ENCODE data around the gene OSBPL6.
"Not testable (repeated sequence)": the region's sequence is repeated elsewhere in the genome, so short reads cannot be mapped to it uniquely, and the experiment has no call there.

The OSBPL6 gene

DNA sequence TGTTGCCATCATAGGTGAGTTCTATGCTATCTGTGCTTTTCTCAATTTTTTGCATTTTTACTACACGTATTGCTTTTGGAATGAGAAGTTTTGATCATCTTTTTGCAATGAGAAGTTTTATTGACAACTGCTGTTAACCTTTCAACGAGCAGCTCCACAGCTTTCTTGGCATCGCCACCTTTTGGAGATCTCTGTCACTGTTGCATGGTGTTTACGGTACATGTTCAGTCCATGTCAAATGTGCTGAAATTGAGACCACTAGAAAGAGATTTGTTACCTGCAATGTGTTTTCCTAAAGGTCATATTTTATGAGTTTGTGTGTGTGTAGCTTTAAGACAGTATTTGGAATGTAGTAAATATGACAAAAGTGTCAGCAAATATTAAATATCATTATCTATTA lies 120.8 kb downstream of the OSBPL6 start:
- no peak for DNase-seq

DNA sequence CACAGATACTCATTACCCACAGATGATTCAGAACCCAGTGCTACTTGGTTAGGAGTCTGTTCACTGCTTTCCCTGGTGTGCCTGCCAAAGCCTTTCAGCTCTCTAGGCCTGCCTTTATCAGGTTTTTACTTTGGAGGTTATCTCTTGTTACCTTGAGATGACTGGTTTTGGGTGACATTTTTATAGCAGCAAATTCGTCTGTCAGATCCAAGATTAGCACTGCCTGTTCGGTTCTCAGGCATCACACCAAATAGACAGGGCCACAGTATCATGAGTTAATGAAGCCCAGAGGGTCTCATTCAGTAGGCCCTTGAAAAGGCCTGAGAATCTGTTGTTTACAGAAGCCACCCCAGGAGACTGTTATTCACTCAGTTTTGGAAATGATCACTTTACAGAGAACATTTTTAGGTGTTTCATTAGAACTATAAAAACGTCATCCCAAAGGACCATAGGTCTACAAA lies 121.2 kb downstream of the OSBPL6 start:
- no peak for DNase-seq

DNA sequence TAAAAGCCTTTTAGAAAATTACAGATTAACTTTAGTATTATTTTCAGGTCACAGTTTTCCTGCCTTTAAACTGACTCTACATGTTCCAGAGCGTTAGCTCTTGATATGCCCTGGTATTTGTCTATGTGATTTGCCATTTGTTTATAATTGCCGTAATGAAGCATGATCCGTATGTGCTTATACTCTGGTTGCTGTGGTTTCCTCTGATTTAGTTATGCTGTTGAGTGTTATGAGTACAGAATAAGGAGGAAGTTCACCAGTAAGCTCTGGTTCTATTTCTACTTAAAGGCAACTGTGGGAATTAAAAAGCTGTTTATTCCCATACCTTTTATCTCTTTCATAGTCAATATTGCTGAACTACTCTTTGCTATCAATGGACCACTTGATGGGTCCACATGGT lies 123.5 kb downstream of the OSBPL6 start:
- DNase-seq: no peak

DNA sequence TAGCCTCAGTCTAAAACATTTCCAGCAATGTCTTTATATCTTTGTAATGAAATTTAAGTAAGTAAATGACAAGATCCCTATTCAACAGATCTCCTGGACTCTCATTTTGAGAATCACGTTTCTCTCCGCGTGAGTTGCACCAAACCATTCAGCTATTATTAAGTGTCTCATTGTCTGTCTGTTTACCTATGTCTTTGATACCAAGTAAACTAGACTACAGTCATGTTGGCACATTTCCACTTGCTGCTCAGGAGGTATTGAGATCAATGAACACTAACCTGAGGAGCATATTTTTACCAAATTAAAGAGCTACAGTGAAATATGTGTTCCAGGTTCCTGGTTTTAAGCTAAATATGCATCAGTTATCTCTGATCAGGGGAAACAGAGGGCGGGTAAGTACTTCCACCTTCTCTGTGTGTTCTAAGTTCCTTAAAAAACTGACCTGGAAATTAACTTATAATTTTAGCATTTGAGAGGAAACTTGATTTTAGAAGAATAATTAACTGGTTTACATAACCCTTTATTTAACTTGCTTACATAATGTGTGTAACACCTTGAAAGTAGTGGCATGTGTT lies 125.8 kb downstream of the OSBPL6 start:
- DNase-seq: no peak

DNA sequence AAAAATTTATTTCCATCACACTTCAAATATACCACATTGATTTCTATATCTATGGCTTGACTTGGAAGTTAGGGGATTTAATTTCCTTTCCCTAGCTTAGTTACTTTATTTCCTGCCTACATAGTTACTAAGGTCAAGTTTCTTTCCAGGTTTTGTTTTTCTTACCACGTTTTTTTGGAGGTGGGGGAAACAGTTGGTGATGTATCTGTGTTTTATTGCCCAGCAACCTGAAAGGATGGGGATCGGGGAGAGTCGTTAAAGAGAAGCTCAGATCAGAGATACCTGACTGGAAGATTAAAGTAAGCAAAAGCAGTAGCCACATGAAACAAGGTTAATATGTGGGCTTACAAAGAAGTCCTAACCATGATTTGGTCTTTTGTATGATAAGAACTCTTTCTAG lies 127.8 kb downstream of the OSBPL6 start:
- DNase-seq: no peak

DNA sequence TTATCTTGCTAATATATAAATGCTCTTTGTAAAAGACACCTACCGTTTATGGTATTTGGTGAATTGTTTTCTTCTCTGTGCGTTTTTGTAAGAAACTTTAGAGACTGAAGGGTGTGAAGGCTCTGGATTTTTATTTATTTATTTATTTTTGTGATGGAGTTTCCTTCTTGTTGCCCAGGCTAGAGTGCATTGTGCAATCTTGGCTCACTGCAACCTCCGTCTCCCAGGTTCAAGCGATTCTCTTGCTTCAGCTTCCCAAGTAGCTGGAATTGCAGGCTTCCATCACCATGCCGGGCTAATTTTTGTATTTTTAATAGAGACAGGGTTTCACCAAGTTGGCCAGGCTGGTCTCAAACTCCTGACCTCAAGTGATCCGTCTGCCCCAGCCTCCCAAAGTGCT lies 129.0 kb downstream of the OSBPL6 start:
- DNase-seq: not testable (repeated sequence)

DNA sequence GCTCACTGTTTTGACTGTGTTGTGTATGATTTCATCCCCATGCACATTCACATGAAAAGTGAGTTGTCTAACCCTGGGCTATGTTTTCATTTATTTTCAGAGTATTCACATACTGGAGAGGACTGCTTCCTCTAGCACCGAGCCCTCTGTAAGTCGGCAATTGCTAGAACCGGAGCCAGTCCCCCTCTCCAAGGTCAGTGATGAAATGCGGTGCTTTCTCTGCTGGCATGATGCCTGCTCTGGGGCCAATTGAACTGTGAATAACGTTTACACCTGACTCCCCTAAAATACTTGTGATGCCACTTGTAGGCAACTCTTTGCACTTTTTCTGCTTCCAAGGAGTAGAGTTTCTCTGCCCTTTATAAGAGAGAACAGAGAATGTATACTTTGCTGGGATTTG lies 129.8 kb downstream of the OSBPL6 start:
- DNase-seq: no peak

DNA sequence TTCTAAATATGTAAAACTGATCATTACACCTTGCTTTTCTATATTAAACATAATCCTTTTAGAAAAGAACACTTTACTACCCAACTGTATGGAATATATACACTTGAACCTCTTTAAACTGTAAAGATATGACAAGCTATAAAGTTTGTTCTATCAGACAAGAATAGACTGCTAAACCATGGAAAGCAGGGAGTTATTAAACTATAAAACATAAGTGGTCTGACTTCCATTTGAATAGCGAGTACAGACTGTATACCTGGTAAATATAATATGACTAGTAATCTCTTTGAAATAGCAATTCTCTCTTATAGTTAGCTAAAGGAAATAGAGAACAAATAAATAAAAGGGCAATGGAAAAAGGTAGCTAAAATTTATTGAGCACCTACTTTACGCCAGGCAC lies 131.0 kb downstream of the OSBPL6 start:
- DNase-seq: no peak

DNA sequence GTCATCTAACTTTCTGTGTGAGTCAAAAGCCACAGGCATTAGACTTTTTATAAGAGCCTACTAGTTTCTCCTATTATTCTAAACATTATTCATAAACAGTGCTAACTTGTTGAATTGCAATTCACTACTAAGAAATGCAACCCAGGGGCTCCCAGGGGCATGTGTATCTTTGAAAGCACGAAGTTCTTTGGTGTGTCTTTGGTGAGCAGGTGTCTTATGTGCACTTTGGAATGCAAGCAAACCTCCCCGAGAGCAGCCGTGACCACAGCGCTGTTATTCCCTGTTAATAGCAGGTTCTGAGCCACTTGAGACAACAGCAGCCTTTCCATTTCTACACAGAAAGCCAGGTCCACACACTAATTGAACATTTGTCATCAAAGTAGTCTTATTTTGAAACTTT lies 133.2 kb downstream of the OSBPL6 start:
- DNase-seq: no peak

DNA sequence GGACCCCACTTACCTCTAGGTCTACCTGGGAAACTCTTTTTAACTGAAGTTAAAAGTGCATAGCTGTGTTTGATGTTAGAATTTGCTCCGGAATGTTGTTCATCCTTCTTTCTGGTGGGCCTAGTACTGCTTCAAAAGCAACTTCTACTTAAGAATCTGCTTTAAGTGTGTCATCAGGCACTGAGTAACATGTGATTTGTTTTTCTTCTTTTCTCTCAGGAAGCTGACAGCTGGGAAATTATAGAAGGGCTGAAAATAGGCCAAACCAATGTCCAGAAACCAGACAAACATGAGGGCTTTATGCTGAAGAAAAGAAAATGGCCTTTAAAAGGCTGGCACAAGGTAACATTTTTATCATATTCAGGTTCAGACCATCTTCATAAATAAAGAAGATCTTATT lies 133.7 kb downstream of the OSBPL6 start:
- DNase-seq: no peak

DNA sequence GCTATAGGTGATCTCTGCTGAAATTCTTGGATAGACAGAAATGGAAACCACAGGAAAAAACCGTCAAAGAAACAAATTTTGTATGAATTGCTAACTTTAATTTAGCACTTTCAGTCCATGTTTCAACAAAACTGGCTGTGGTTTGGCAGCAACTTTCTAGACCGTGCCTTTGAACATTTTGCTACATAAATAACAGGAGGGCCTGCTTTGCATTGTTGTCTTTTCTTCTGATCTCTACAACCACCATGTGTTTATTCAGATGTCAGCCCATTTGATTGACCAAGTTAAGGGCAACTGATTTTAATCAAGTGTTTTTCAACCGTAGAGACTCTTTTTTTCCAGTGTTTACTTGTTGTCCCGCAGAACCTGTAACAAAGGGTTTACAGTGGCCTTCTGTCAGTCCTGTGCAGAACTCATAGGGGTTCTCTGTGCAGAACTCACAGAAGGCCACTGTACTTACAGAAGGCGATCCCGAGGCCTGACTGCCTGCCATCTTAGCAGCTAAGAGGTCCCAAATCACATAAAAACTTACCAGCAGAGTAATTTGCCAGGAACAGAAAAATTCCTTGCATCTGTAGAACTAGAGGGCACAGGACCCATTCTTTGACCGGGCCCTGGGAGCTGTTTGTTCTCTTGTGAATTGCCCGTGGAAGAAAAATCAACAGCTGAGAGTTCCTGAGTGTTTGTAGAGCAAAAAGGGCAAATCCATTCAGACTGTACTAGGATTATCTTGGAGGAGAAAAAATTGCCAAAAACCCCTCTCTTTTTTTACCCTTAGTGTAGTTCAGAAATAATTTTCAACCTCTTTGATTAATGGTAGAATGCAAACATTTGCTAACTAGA lies 136.1 kb downstream of the OSBPL6 start:
- no peak for DNase-seq

DNA sequence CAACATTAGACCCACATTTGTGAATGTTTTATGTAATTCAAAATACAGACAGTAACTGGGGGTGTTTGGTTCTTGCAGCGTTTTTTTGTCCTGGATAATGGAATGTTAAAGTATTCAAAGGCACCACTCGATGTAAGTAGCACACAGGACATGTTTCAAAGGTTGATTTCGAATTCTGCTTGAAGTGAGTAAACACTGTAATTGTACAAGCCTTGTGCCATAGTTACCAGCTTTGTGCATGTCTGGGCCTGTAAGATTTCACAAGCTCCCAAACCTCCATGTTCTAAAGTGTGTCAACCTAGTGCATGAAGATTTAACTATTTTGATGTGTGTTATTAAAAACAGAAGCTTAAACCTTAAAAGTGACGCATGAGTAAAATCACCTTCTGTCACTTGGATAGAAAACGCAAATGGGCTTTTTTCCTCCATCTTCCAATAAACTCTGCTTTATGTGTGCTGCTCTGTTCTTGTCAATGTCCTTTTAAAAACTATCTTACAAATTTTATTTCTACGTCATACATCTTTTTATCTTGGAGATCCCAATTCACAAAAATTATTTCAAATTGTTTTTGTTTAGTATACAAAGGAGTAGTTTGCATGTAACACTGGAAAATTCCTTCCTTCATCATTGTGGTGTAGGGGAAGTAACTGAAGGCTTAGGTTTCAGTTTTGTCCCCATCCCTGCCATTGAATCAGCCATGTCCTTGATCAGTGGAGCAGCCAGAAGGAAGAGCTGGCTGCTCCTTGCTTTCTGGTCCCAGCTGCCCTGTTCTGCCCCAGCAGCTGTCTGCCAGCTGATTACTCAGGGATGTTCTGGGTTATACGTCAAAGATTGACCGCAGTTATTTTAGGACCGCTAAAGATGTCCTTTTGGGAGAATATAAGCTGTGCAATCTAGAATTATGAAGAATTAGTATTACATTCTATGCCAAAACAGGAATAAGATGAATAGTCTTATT lies 137.4 kb downstream of the OSBPL6 start:
- no peak for DNase-seq

DNA sequence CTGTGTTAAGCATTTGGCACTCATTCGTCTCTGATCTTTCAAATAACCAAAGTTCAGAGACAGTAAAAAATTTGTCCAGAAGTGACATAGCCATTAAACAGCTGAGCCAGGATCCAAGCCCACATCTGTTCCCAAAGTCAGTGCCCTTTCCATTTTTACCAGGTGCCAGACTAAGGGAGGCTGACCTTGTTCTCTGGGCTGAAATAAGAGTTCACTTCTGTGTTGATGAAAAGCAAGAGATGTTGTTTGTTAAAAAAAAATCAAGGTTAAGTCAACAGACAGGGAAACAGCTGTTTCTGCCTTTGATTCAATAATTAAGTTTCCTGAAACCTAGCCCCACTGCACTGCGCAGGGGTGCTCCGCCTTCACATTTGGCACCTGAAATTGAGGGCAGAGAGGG lies 139.5 kb downstream of the OSBPL6 start:
- DNase-seq: no peak

DNA sequence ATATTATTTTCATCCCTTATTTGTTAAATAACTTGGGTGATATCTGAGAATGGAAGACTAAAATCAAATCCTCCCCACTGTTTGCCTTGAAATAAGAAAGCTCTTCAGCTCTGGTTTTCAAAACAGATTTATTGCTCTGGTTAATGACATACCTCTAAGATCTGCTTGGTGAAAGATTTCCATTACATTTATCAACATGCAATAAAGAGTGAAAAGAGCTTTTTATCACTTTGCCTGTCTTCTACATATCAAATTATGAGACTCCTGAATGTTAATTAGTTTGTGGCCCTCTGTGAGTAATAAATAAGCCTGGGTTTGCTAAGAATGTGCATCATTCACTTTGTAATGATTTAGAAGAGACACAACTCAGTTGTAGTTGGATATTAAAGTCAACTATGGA lies 140.9 kb downstream of the OSBPL6 start:
- no peak for DNase-seq

DNA sequence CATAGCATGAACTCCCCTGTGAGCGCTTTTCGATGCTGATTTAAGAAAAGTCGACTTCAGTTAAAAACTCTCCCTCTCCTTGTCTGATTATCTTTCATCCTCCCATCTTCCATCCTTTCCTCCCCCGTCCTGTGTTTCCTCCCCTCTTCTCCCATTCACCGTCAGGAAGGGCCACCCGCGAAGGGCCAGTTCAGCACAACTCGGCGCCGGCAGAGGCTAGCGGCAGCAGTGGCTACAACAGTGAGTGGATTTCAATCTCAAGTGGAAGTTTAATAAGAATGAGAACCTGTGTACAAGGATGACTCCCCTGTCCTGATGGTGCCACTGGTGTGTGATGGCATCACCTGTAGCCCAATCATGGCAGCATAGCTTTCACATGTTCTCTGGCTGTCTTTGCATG lies 149.8 kb downstream of the OSBPL6 start:
- DNase-seq: no peak

DNA sequence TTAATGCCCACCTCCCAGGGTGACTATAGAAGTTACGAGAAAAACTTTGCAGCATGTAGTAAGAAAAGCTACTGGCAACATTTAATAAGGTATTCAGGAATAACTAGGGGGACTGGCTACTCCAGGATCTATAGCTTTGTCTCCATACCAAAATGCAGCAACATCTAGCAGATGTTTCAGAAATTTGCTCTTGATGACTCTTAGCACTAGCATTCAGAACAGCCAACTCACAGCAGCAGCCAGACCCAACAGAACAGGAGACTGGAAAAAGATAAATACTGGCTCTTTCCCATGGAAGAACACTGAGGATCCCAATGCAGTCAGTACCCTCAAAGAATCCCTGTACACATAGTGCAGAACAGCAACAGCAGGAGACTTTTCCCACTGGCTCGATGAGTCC lies 151.6 kb downstream of the OSBPL6 start:
- DNase-seq: no peak

DNA sequence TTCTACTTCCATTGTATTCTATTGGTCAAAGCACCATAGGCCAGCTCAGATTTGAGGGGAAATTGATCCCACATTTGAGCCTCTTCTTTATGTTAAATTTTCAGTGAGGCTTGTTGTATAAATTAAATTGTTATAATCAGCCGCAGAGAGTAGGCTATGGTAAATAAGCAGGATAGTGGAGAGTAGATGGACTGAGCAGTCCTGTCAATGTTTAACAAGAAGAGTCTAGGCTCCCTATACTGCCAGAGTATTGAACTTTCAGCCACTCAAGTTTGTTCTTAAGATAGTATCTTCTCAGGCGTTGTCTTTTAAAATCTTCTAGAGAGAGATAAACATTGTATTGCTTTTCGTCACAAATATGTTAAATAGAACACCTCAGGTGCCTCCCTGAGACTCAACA lies 155.7 kb downstream of the OSBPL6 start:
- no peak for DNase-seq

DNA sequence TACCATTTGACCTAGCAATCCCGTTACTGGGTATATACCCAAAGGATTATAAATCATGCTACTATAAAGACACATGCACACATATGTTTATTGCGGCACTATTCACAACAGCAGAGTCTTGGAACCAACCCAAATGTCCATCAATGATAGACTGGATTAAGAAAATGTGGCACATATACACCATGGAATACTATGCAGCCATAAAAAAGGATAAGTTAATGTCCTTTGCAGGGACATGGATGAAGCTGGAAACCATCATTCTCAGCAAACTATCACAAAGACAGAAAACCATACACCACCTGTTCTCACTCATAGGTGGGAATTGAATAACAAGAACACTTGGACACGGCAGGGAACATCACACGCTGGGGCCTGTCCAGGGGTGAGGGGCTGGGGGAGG lies 163.4 kb downstream of the OSBPL6 start:
- not testable (repeated sequence) for DNase-seq

DNA sequence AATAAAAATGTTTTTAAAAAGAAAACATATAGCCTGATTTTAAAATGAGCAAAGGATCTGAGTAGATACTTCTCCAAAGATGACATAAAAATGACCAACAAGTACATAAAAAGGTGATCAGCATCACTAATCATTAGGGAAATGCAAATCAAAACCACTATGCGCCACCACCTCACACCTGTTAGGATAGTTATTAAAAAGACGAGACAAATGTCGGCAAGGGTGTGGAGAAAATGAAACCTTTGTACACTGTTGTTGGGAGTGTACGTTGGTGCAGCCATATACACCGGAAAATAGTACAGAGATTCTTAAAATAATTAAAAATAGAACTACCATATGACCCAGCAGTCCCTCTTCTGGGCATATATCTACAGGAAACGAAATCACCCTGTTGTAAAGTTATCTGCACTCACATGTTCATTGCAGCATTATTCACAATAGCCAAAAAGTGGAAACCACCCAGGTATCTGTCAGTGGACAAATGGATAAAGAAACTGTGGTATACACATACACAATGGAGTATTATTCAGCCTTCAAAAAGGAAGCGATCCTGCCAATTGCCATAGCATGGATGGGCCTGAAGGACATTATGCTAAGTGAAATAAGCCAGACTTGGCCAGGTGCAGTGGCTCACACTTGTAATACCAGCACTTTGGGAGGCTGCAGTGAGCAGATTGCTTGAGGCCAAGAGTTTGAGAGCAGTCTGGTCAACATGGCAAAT lies 165.0 kb downstream of the OSBPL6 start:
- DNase-seq: no peak

DNA sequence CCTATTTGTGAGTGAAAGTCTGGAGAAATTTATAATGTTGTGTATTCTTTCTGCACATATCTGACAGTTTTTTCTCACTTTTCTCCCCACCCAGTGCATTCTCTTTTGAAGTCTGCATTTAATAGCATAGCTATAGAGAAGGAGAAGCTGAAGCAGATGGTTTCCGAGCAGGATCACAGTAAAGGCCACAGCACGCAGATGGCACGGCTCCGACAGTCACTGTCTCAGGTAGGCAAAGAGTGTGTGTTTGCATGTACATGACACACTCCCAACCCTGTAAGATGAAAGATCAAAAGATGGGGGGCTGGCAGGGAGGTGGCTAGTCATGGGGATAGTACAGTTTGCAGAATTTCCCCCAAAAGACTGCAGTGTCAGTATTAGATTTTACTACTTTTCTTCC lies 167.3 kb downstream of the OSBPL6 start:
- no peak for DNase-seq

DNA sequence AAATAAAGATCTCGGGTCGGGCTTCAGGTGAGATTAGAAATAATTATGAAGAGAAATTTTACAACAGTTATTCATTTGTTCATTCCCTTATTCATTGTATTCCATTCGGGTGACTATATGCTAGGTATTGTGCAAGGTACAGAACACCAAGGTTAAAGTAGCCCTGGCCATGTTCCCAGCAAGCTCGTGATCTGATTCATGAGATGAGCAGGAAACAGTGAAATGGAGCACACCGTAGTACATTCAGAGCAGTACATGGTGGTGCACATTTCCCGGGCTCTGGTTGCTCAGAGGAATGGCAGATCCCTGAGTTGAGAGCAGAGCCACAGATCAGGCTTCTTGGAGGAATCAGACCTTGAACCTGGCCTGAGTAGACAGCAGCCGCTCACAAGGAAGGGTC lies 168.9 kb downstream of the OSBPL6 start:
- DNase-seq: no peak

DNA sequence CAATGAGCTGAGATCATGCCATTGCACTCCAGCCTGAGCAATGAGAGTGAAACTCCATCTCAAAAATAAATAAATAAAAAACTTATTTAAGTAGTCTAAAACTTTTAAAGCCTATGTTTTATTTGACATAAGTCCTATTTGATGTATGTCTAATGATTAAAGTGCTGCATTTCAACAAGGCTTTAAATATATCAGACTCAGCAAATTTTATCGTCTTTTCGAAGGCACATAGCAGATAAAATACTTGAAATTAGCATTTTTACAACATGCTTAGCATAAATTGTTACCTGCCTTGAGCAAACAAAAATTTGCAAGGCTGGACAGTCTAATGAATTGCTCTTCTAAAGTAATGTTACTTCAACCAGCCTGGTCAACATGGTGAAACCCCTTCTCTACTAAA lies 170.8 kb downstream of the OSBPL6 start:
- DNase-seq: no peak

DNA sequence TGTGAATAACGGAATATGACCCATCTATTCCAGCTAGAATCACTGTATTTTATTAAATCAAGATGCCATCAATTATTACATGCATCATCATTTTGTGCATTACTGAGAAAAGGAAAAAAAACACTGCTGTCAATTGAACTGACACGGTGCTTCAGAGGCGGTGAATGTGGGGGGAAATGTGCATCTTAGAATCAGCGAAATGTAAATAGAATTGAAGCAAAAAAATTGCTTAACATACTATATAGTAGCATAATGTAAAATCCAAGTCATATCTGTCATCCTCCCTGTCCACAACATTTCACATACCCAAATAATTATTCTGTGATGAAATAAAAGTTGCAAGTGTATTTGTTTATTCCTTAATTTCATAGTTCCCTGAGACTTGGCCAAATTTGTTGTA lies 172.1 kb downstream of the OSBPL6 start:
- DNase-seq: no peak

All from activated CD4-positive, alpha-beta T cell treated with anti-CD3 and anti-CD28 coated beads, Interleukin-2, amount 50 U/mL, for 1 hour (primary cell).